GM12864 (cell line): Measurements from ENCODE around the gene HDAC4.

Experiments
- DNase-seq: peaks from one replicate; pipeline ENCODE4 v3.0.0-alpha.2; 2011; ENCODE audit warnings: low read depth
- H3K4me3 ChIP-seq: 2 replicates; pipeline ENCODE4 v1.5.1; 2011; ENCODE audit warnings: mild to moderate bottlenecking, low read depth, low read length, control low read depth
- TF ChIP-seq, protein P1 (sequence below): IDR thresholded peaks from 2 replicates; pipeline ENCODE4 v1.5.1; 2011; ENCODE audit warnings: low read depth, mild to moderate bottlenecking, moderate library complexity, low read length, control low read depth, inconsistent platforms; ENCODE audit errors: missing control alignments

The HDAC4 gene

DNA sequence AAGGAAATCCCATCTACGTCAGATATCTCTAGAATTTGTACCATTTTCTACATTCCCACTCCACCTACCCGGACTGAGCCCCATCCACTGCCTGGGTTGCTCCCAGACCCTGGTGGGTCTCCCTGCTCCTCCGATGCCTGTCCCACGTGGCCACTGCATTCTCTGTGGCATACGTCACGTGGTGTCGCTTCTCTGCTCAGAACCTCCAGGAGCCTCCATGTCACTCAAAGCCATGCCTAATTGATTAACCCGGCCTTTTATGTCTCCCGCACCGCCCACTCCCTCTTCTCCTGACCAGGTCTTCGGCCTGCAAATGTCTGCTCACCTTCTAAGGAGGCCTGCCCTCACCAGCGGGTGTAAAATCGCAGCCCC lies 176.6 kb downstream of the HDAC4 start:
- TF ChIP-seq, protein P1, sequence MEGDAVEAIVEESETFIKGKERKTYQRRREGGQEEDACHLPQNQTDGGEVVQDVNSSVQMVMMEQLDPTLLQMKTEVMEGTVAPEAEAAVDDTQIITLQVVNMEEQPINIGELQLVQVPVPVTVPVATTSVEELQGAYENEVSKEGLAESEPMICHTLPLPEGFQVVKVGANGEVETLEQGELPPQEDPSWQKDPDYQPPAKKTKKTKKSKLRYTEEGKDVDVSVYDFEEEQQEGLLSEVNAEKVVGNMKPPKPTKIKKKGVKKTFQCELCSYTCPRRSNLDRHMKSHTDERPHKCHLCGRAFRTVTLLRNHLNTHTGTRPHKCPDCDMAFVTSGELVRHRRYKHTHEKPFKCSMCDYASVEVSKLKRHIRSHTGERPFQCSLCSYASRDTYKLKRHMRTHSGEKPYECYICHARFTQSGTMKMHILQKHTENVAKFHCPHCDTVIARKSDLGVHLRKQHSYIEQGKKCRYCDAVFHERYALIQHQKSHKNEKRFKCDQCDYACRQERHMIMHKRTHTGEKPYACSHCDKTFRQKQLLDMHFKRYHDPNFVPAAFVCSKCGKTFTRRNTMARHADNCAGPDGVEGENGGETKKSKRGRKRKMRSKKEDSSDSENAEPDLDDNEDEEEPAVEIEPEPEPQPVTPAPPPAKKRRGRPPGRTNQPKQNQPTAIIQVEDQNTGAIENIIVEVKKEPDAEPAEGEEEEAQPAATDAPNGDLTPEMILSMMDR, result no peak
- no peak overlapping the region for H3K4me3 ChIP-seq
- DNase-seq, result no peak

DNA sequence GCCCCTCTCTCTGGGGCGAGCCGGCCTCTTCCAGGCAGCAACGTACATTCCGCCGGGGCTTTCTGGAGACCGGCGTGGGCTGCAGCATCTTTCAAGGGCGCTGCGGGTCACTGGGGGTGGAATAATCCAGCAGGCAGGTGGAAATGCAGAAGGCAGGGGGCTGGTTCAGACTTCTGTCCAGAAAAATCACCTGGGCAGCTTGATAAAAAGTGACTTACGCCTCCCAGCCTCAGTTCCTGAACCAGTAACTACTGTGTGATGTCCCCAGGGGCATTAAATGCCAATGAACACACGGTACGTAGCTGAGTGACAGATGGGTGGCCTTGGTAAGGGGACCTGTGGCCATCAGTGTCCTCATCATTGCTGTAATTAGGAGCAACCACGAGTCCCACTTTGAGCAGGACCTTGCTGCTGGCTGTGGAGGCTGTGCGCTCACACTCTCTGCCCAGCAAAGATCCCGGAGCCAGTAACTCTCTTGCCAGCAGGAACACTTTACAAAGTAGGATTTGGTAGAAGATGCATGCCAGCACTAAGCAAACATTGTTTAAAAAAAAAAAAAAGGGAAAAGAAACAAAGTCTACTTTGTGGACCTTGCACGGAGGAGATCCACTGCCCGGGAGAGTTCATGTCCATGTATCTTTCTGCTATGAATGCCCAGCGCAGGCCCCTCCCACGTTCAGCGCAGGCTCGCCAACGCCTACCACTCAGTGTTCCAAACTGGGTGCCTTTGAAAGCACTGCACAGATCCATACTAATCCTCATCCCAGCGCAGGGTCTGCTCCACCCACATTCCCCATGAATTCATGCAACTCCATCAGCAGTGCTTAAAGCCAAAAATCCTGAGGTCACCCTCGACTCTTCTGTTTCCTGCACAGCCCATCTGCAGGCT lies 177.3 kb downstream of the HDAC4 start:
- no peak for DNase-seq
- TF ChIP-seq, protein P1, result no peak
- H3K4me3 ChIP-seq, result no peak overlapping the region

DNA sequence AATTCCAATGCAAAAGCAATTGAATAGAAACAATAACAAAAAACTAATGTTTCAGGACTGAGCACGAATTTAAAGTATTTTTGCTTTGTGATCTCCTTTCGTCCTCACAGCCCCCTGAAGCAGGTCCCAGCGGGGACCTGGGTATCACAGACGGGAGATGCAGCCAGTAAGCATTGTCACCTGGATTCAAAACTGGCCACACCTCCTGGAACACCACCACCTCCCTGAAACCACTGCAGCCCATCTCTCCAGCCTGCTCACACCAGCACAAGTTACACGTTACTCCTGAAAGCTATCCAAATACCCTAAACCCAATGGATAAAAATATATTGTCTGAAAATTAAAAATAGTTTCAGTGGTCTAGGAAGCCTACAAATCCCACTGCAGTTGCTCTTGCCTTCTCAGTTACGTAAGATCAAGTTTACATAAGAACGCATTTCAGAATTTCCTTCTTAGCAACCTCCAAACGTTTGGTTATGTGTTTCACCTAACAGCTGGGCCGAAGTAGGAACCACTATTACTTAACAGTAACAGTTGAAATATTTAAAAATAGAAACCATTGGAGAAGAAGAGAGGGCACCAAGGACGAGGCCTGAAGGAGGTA lies 178.0 kb downstream of the HDAC4 start:
- H3K4me3 ChIP-seq, result no peak overlapping the region
- TF ChIP-seq, protein P1, result no peak
- no peak for DNase-seq

DNA sequence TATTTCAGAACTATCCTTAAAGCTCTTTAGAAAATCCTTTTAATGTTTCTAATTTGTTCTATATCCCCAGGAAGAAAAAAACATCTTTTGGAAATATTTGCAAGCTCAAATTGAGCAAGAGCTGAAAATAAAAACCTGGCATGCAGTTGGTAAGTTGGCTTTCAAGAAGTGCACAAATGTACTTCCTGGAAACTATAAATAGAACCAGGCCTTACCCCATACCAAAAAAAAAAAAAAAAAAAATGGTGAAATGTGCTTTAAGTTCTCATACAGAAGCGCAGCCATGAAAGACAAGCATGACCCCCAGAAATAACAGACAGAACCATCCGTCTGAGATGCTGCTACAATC lies 178.5 kb downstream of the HDAC4 start:
- DNase-seq, result no peak
- TF ChIP-seq, protein P1, result no peak
- no peak overlapping the region for H3K4me3 ChIP-seq

DNA sequence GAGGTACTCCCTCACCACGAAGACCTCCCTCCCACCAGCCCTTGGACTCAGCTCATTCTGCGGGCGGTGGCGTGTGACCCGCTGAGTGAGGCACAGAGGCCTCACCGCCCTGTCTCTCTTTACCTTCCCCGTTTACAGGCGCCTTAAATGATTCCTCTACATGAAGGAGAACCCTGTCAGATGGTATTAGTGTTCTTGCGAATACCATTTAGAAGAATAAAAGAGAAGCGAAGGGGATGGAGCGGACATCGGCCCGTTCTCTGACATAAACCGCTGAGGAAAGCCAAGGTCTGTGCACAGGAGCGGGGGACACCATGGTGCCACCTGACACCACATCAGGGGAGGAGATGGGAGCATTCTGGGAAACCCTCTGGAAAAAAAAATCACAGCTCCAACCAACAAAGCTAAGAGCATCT lies 179.8 kb downstream of the HDAC4 start:
- H3K4me3 ChIP-seq, result no peak overlapping the region
- TF ChIP-seq, protein P1, result no peak
- DNase-seq, result no peak

DNA sequence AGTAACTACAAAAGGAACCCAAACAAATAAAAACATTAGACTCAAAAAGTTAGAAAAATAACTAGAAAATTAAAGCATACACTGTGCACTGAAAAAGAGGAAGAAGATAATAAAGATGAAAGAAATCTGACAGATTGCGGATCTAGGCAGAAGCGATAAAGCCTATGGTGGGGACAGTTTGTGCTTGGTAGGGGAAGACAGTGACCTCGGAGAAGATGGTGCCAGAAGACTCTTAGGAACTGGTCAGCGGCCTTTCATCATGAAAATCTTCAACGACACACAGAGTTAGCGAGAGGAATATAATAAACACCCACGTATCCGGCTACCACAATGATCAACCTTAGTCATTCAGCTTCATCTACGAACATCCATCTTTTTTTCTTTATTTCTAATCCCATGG lies 180.5 kb downstream of the HDAC4 start:
- no peak for DNase-seq
- TF ChIP-seq, protein P1, result no peak
- H3K4me3 ChIP-seq, result no peak overlapping the region
